ENCODE data around the gene ERMARD.

DNA sequence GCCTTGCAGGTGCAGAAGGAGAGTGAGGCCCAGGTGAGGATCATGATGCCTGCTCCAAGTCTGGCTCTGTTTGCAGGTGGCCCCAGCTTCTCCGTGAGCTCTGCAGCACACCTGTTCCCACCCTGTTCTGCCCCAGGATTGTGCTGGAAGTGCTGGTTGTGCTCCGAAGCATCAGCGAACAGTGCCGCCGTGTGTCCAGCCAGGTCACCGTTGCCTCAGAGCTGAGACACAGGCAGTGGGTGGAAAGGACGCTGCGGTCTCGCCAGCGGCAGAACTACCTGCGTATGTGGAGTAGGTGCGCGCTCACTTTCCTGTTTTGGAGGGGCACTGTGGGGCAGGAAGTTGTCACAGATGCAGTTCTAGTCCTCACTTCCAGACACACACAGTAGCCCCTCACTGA, 25.0 kb downstream of the ERMARD start:
- TF ChIP-seq EZH2 (IDR thresholded peaks at IDR 0.05; ENCODE audit: insufficient read depth, poor library complexity, severe bottlenecking) (no peak), EZH2phosphoT487 (IDR thresholded peaks at IDR 0.05; ENCODE audit: insufficient read depth, low read depth) (no peak)
